Upper lobe of left lung (tissue), 6 donors: ENCODE data around the gene RMND5A. TPM values are rescaled to one million over a fixed set of nuclear protein-coding genes. Genes with fewer than 3 reads are reported as not detected.
A peak's percentile ranks its signal among the peaks of the same experiment; 100 is the strongest.

Source experiments
- ATAC-seq, 2 donors: fragments of 200-7000 bp; cut with Tn5 transposase; one replicate each; pipeline ENCODE4 v1.9.1; 2022; ENCODE audit warnings: mild to moderate bottlenecking in 2 of 2, moderate library complexity in 2 of 2; ENCODE audit not compliant: low FRiP score in 2 of 2
- DNase-seq, 2 donors: peaks; one replicate each; pipeline ENCODE4 v3.0.0-alpha.2; 2019 to 2020
- H3K27ac ChIP-seq, 4 donors: fragments of 200-600 bp; sonication (generic); one replicate each; pipeline ENCODE4 v1.5.1; 2016 to 2019
- H3K27me3 ChIP-seq, 4 donors: fragments of 200-600 bp; sonication (generic); one replicate each; pipeline ENCODE4 v1.5.1; 2017 to 2019
- H3K36me3 ChIP-seq, 4 donors: fragments of 200-600 bp; sonication (generic); one replicate each; pipeline ENCODE4 v1.5.1; 2016 to 2019
- H3K4me1 ChIP-seq, 4 donors: fragments of 200-600 bp; sonication (generic); one replicate each; pipeline ENCODE4 v1.5.1; 2018 to 2019
- H3K4me3 ChIP-seq, 4 donors: fragments of 200-600 bp; sonication (generic); one replicate each; pipeline ENCODE4 v1.5.1; 2017 to 2019; ENCODE audit warnings: mild to moderate bottlenecking in 2 of 4, moderate library complexity in 1 of 4
- H3K9me3 ChIP-seq, 4 donors: fragments of 200-600 bp; sonication (generic); one replicate each; pipeline ENCODE4 v1.5.1; 2018 to 2019
- CTCF ChIP-seq, 6 experiments: fragments of 450-650 bp in 4 of 6; fragments of 200-600 bp in 2 of 6; sonication (generic) in 2 of 6; IDR thresholded peaks; one replicate each; pipeline ENCODE4 v1.5.1; 2016 to 2019; ENCODE audit warnings: antibody characterized with exemption in 6 of 6
- EP300 ChIP-seq, 4 donors: sonication (generic); formaldehyde crosslinking; IDR thresholded peaks; one replicate each; pipeline ENCODE4 v1.5.1; 2017; ENCODE audit warnings: antibody characterized with exemption in 4 of 4, control low read depth in 2 of 4
- POLR2A ChIP-seq, 4 donors: fragments of 450-650 bp; IDR thresholded peaks; one replicate each; pipeline ENCODE4 v1.5.1; 2016 to 2017; ENCODE audit warnings: antibody characterized with exemption in 4 of 4, mild to moderate bottlenecking in 2 of 4
- POLR2AphosphoS5 ChIP-seq, 2 donors: sonication (generic); formaldehyde crosslinking; IDR thresholded peaks; one replicate each; pipeline ENCODE4 v1.5.1; 2017; ENCODE audit warnings: antibody characterized with exemption in 2 of 2
- WGBS, 2 donors: methylation state at CpG; one replicate each; pipeline ENCODE4 v1.1.5; 2017 to 2018; 5-methylcytosine and 5-hydroxymethylcytosine counted together
- total RNA-seq, 6 donors: library from RNA; depleted of rRNA in 4 of 6; stranded (reverse); fragments of >200 nt in 4 of 6; gene quantifications; one replicate each; pipeline versions ENCODE4 v1.1.0 to v1.2.1, GENCODE V29; 2016 to 2021
- donor health status: DM: no; HTN: no; CAD: no; lungs with moderate emphysema.
- donor health status: DM: no; HTN: yes; CAD: no; lungs with severe emphysema.

RMND5A gene
- total RNA-seq, 6 donors from 2014 or later = 19.9 to 55.3 (median 26.5) TPM

- 82 to 90% methylated on average over 2 of the region's 2 CpGs for WGBS, 2 donors
- no peak for ATAC-seq
- H3K4me1 ChIP-seq = no peaks in the 10 kb centered on the region
- H3K9me3 ChIP-seq = peaks cover 0 to 6% (median 2%) of the 10 kb centered on the region in 4 donors
- no peaks in the 10 kb centered on the region for H3K27me3 ChIP-seq
- no peak for DNase-seq
- H3K4me3 ChIP-seq = no peak overlapping the region
- TF ChIP-seq CTCF (IDR thresholded peaks at IDR 0.05) (no peak), POLR2A (IDR thresholded peaks at IDR 0.05) (no peak), EP300 (IDR thresholded peaks at IDR 0.05) (no peak), POLR2AphosphoS5 (IDR thresholded peaks at IDR 0.05) (no peak)
- no peaks in the 10 kb centered on the region for H3K36me3 ChIP-seq
- no peak overlapping the region for H3K27ac ChIP-seq
Measured at GRCh38 chr2:86818957-86819356, 98.9 kb downstream of the RMND5A start.

- H3K27me3 ChIP-seq = no peaks in the 10 kb centered on the region
- ATAC-seq = no peak
- no peak overlapping the region for H3K4me3 ChIP-seq
- whole genome bisulfite sequencing, 2 donors = 80 to 90% methylated on average over 13 of the region's 13 CpGs
- H3K4me1 ChIP-seq = no peaks in the 10 kb centered on the region
- no peaks in the 10 kb centered on the region for H3K36me3 ChIP-seq
- peaks cover 0 to 6% (median 2%) of the 10 kb centered on the region in 4 donors for H3K9me3 ChIP-seq
- DNase-seq = no peak
- no peak overlapping the region for H3K27ac ChIP-seq
- no peak for TF ChIP-seq EP300 (IDR thresholded peaks at IDR 0.05)
Measured at GRCh38 chr2:86821306-86821705, 101.2 kb downstream of the RMND5A start.

- Histone ChIP-seq H3K4me3 (no peak overlapping the region), H3K36me3 (no peaks in the 10 kb centered on the region), H3K9me3 (peaks cover 0 to 6% (median 2%) of the 10 kb centered on the region in 4 donors), H3K27ac (no peak overlapping the region), H3K4me1 (no peaks in the 10 kb centered on the region), H3K27me3 (no peaks in the 10 kb centered on the region)
- DNase-seq = no peak
- no peak for TF ChIP-seq POLR2AphosphoS5 (IDR thresholded peaks at IDR 0.05)
- no peak for TF ChIP-seq POLR2A (IDR thresholded peaks at IDR 0.05)
- TF ChIP-seq EP300 (IDR thresholded peaks at IDR 0.05) = no peak
- no peak for TF ChIP-seq CTCF (IDR thresholded peaks at IDR 0.05)
- WGBS, 2 donors = 87 to 92% methylated on average over 6 of the region's 6 CpGs
- ATAC-seq = no peak
Measured at GRCh38 chr2:86821842-86822241, 101.8 kb downstream of the RMND5A start.

GRCh38 chr2:86822668-86823345 lies 102.7 kb downstream of the RMND5A start:
- Histone ChIP-seq H3K27me3 (no peaks in the 10 kb centered on the region), H3K9me3 (peaks cover 0 to 6% (median 2%) of the 10 kb centered on the region in 4 donors), H3K4me3 (no peak overlapping the region), H3K4me1 (no peaks in the 10 kb centered on the region), H3K36me3 (no peaks in the 10 kb centered on the region), H3K27ac (no peak overlapping the region)
- 82 to 95% methylated on average over 3 of the region's 3 CpGs for WGBS, 2 donors
- TF ChIP-seq POLR2AphosphoS5 (IDR thresholded peaks at IDR 0.05) = no peak
- TF ChIP-seq POLR2A (IDR thresholded peaks at IDR 0.05) = no peak
- no peak for TF ChIP-seq CTCF (IDR thresholded peaks at IDR 0.05)
- TF ChIP-seq EP300 (IDR thresholded peaks at IDR 0.05) = no peak
- DNase-seq (no peak), ATAC-seq (no peak)

GRCh38 chr2:86825036-86825692 lies 105.1 kb downstream of the RMND5A start:
- Histone ChIP-seq H3K4me3 (peak overlapping the region in 2 of 4 donors; percentile 7 to 20), H3K9me3 (peaks cover 0 to 6% (median 2%) of the 10 kb centered on the region in 4 donors), H3K27me3 (no peaks in the 10 kb centered on the region), H3K27ac (peak overlapping the region in 1 of 4 donors; percentile 21), H3K4me1 (no peaks in the 10 kb centered on the region), H3K36me3 (no peaks in the 10 kb centered on the region)
- TF ChIP-seq POLR2AphosphoS5 (IDR thresholded peaks at IDR 0.05) = no peak
- no peak for TF ChIP-seq CTCF (IDR thresholded peaks at IDR 0.05)
- TF ChIP-seq POLR2A (IDR thresholded peaks at IDR 0.05) = no peak
- TF ChIP-seq EP300 (IDR thresholded peaks at IDR 0.05) = no peak
- peak in 1 of 2 donors; percentile 46 for ATAC-seq
- 74 to 92% methylated on average over 11 of the region's 11 CpGs for WGBS, 2 donors
- DNase-seq = peak in 1 of 2 donors; percentile 36
